H1 (cell line): ENCODE measurements around the gene GDPD3. TPM values are rescaled to one million over a fixed set of nuclear protein-coding genes. Genes with fewer than 3 reads are reported as not detected.
A peak's percentile ranks its signal among the peaks of the same experiment; 100 is the strongest.

Experiments used
- CHD2 ChIP-seq: IDR thresholded peaks from 2 replicates; pipeline ENCODE4 v1.6.1; 2012; ENCODE audit warnings: low read length, improper control_type of control experiment
- EZH2 ChIP-seq: fragments of 200-600 bp; sonication (generic); IDR thresholded peaks from 2 replicates; pipeline ENCODE4 v1.7.1; 2012; ENCODE audit warnings: low read depth, mild to moderate bottlenecking, moderate library complexity, low read length, inconsistent platforms; ENCODE audit not compliant: severe bottlenecking
- KDM5A ChIP-seq: fragments of 200-600 bp; IDR thresholded peaks from 2 replicates; pipeline ENCODE4 v1.7.1; 2012; ENCODE audit warnings: mild to moderate bottlenecking, low read length, inconsistent platforms, mixed read lengths
- RXRA ChIP-seq: IDR thresholded peaks from 2 replicates; pipeline ENCODE4 v1.6.1; 2011; ENCODE audit warnings: low read depth, mild to moderate bottlenecking, low read length, moderate library complexity; ENCODE audit not compliant: insufficient read depth
- SIRT6 ChIP-seq: IDR thresholded peaks from one replicate; pipeline ENCODE4 v1.7.1; 2012; ENCODE audit warnings: low read length, inconsistent platforms
- polyA plus RNA-seq, 7 experiments: library from polyadenylated mRNA; depleted of rRNA in 3 of 7; stranded (reverse) in 5 of 7; unstranded in 2 of 7; fragments of >200 nt in 5 of 7; fragments of 200-250 nt in 2 of 7; gene quantifications; 1 replicate in 5 of 7; 2 replicates in 1 of 7; 4 replicates in 1 of 7; pipeline versions ENCODE4 v1.2.1 to v1.2.3, GENCODE V29; 2011 to 2013; ENCODE audit warnings: missing spikeins in 2 of 7, mixed read lengths in 2 of 7
- total RNA-seq: library from RNA; stranded (reverse); fragmentation: NEBNext Ultra II Directional; extraction: Animal tissue kit (Norgen Biotek cat#: 25700); gene quantifications from 2 replicates; pipeline ENCODE4 v1.2.1, GENCODE V29; 2021
- TF ChIP-seq, protein P1 (sequence below): IDR thresholded peaks from 2 replicates; pipeline ENCODE4 v1.6.1; 2011; ENCODE audit warnings: low read depth, mild to moderate bottlenecking, low read length; ENCODE audit not compliant: insufficient read depth

Gene GDPD3
- total and polyA plus RNA-seq, 2 of the 8 experiments (the other 6 are each of a cell fraction or from before 2014, with no cell fraction given), result 0.20 TPM; not detected in 1

DNA sequence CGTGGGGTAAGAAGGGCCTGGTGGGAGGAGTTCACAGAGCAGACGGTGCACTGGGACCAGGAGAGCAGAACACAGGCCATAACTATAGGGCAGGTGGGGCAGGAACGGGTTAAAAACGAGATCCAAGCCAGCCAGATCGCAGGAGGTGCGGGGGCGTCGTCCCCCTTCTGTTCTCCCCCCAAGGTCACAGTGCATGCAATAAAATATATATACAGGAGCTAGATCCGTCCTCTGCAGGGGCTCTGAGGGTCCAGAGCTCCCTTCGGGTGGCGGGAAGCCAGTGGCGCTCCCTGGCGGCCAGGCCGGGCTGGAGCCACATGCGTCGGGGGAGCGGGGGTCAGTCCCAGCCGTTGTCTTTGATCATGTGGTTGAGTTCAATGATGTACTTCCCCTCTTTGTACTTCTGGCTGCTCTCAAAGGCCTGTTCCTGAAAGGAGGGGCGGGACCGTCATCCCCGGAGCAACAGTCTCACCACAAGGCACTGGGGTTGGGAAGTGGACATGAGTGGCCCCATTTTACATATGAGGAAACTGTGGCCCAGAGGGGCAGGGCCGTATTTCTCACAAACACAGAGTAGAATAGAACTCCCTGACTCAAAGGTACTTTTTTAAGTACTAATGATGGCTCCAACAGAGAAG lies 20.8 kb downstream of the GDPD3 start (continued):
- TF ChIP-seq KDM5A, result no peak
- no peak for TF ChIP-seq SIRT6
- TF ChIP-seq, protein P1, sequence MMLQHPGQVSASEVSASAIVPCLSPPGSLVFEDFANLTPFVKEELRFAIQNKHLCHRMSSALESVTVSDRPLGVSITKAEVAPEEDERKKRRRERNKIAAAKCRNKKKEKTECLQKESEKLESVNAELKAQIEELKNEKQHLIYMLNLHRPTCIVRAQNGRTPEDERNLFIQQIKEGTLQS, result no peak
- TF ChIP-seq RXRA, result no peak
- 0 out of 2 replicates have a peak, but pooled peaks have one; percentile 42 for TF ChIP-seq CHD2
- TF ChIP-seq EZH2, result no peak
